ENCODE measurements around the gene TAS1R1.

TAS1R1 gene

DNA sequence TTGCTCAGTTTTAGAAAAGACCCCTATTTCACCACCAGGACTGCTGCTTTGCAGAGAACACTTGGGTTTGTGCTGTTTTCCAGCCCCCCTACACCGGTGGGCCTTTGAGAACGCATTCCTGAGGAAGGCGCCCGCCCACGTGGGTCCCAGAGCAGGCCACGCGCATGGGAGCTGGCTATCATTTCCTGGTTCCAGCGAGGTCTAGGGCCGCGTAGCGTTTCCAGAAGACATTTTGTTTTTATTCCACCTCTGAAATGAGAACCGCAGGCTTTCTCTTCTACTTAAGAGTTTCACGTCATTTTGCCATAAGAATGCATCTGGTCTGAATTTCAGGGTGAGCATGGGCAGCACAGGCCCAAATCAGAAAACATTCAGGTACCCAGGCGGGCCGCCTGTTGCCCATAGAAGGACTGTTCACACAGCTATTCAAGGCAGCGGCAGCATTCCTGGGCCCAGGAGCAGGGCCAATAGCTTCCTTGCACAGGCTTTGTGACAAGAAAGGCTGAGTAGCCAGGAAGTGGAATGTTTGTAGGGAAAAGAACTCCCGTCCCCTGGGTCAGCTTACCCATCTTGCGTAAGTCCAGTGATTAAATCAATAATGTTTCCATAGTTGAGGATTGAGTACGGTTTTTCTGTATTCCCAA is 48.9 kb downstream of the TAS1R1 start:
- no peak for DNase-seq (ENCODE audit: low read depth)

DNA sequence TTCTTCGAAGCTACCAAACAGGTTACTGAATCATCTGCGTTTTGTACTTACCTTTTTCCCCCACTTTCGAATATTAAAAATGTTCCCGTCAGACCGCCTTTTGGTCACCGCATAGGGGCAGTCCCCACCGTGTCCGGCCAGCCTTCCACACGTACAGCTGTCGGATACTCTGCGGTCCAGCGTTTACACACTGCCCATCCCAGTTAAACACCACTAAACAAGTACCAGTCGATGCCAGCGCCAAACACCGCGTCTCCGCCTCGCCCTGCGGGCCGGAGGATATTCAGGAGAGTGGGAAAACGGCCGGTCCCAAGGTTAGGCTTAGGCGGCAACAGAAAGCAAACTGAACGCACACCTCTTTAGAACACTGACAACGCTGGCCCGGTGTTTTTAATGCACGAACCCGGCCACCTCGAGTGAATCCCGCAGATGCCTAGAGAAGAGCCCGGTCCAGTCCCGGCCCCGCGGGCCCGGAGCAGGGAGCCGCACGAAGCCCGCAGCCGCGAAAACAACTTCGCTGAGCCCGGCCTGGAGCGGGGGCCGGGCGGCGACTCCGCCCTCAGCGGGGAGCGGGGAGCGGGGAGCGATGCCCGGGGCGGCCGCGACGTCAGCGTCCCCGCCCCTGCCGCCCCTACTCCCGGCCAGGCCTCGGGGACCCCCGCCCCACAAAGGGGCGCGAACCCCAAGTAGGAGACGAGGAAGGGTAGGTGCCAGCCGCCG is 57.7 kb downstream of the TAS1R1 start:
- no peak for DNase-seq (ENCODE audit: low read depth)

DNA sequence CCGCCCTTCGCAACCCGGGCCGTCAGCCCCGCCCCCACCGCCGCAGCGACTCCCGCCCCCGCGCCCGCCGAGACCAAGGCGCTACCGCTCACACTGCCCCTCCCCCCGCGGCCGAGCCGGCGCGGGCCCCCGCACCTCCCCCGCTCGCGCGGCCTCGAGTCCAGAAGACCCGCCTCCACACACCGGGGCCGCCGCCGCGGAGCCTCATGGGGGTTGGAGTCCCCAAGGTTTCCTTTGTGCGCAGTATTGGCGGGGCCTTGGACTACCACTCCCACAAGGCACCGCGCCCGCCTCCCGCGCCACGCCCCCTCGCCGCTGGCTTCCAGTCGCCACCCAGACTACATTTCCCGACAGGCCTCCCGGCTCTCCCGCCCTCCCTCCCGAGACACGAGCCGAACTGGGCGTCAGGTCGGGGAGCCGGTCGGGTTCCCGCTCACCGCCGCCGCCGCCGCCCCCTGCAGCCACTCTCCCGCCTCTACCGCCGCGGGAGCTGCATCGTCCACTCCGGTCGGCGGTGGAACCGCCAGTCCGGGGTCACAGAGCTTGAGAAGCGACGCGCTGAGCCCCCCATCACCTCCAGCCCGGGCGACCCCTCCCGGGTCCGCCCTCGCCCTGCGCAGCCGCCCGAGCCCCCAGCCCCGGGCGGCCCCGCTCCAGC is 58.4 kb downstream of the TAS1R1 start, which contains the start of gene PHF13:
Gene PHF13 (plus strand): TSS at position 371 of the 658 bp plus-strand sequence. CDS start 336 bp downstream, outside the sequence.
- peak; percentile 99 for DNase-seq (ENCODE audit: low read depth)

DNA sequence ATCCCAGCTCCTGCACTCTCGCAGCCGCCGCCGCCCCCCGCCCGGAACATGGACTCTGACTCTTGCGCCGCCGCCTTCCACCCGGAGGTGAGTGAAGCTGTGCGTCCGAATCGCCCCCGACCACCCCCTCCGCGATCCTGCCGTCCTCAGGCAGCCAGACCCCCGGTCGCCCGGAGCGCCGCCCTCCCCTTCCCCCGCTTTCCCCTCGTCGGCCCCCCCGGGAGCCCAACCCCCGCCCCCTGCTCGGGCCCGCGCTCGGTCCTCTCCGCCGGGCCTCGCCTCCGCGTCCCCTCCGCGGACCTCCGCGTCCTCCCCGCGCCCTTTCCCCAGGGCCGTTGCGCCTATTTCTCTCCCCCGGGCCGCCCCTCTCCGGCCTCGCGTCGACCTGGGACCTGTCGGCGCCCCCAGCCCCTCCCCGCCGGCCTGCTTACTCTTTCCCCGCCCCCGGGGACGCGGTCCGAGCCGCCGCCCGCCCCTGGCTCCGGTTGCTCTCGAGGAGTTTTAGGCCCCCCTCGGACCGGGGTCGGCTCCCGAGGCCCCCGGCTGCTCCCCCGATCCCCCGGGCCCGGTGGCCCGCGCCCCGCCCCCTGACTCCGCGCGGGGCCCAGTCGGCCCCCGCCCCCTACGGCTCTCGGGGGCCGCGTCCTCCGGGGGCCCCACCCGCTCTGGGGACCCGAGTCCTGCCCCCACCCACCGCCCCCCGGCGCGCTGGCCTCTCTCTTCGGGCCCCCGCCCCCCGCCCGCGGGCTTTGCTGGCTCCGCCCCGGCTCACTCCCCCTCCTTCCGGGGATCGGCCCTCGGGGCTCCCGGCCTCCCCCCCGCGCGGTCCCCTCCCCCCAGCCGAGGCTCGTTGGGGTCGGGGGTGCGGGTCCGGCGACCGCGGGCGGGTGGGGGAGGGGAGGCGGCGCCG is 59.2 kb downstream of the TAS1R1 start:
- peak; percentile 41 for DNase-seq (ENCODE audit: low read depth)

DNA sequence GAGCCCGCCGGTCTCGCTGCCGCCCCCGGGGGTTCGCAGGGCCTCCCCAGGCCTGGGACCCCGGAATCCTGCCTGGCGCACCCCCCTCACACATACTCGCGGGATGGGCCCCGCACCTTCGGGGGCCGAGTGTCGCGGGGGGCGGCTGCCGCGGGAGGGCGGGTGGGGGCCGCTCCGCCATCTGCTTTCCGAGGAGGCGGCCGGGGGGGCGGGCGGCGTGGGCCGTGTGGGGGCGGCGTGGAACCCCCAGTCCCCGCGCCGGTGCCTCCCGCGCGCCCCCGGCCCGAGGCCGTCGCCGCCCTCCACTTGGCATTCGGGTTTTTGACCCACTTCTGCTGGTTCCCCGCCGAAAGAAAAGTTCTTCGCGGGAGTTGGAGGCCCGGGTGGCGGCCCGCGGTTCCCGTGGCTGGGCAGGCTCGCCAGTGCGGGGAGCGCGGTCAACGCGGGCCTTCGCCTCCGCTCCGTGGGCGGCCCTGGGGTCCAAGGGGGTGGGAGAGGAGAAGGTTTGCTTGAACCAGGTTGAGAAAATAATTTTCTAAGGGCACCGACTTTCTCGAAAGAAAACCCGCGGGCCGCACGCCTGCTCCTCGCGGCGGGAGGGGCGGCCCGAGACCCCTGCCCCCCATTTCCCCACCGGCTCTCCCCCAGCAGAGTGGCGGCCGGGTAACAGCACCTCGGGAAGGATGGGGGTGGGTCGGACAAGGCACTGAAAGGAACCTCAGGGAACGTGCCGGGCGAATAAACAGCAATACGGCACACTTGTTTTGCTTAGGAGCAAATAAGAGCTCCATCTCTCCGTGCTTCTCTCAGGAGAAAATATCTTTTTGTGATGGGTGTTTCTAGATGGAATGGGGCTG is 60.0 kb downstream of the TAS1R1 start:
- no peak for DNase-seq (ENCODE audit: low read depth)

DNA sequence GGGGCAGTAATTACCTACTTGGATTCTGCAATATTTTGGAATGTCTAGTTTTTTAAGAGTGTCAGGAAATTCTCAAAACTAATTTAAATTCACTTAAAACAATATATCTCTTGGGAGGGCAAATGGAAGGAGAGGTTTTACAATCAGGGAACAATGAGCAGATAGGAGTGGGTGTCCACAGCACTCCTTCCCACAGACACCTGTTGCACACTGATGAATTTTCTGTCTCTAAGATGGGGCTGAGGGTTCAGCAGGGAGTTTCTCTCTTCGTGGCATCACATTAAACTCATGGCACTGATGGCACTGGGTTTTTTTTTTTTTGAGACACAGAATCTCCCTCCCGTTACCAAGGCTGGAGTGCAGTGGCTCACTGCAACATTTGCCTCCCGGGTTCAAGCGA is 63.9 kb downstream of the TAS1R1 start:
- DNase-seq (ENCODE audit: low read depth): no peak

DNA sequence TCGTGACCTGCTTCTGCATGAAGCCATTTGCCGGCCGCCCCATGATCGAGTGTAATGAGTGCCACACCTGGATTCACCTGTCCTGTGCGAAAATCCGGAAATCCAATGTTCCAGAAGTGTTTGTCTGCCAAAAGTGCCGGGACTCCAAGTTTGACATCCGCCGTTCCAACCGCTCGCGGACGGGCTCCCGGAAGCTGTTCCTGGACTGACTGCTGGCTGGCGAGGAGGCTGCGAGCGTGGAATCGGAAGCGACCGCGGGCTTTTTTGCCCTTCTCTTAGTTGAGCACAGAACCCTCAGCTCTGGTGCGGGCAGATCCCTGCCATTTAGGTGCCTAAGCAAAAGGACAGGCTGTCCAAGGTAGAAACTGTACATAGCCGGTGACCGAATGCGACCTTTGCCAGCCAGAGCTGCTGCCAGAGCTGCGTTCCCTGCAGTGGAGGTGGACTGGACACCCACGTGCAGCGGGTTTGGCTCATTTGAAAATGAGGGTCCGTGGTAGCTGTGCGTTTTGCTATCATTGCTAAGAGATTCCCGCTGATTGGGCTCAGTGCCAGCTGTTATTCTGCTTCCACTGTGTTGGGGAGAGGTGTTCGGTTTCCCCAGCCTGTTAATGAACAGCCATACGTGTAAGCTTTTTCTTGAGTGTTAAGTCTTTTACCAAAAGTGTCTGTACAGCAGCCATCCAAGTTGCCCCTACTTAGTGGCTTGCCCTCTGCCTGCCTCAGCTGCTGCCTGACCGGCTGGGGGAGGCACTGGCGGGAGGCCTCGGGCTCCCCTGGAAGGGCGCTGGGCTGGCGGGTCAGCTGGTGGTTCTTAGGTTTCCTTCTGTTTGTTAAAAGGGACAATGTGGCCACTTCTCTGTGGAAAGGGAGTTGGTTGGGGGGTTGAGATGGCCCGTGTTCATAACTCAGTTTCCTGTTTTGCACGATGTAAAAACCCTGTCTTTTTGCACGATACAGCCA is 66.6 kb downstream of the TAS1R1 start:
- no peak for DNase-seq (ENCODE audit: low read depth)

DNA sequence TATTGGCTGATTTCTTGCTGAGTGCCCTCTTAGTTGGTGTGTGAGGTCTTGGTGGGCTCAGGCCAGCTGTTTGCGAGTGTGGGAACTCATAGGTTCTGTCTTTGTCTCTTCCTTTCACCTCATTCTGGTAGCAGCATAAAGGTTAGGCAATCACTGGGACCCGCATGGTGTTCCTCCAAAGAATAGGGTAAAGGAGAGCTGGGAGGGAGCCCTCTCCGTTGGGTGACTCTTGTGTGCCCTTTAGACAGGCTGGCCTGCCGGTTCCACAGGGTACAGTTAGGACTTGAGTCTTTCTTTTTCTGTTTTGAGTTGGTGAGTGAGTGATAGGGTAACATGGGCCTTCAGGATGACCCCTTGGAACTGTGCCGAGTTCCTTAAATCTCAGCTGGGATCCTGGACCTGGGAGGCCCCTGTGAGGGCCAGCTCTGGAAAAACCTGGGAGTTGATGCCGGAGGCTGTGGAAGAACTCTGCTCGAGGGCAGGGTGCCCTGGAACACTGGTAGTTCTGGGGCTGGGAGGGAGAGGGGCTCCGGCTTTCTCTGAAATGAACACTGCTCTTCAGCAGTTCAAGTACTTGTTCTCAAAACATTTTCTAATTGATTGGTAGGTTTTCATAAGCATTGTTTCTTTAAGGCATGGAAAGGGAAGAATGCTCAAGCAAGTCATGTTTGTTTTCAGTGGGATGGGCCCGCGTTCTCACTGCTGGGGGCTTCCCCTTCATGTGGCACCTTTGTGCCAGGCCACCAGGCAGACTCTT is 67.5 kb downstream of the TAS1R1 start:
- no peak for DNase-seq (ENCODE audit: low read depth)

DNA sequence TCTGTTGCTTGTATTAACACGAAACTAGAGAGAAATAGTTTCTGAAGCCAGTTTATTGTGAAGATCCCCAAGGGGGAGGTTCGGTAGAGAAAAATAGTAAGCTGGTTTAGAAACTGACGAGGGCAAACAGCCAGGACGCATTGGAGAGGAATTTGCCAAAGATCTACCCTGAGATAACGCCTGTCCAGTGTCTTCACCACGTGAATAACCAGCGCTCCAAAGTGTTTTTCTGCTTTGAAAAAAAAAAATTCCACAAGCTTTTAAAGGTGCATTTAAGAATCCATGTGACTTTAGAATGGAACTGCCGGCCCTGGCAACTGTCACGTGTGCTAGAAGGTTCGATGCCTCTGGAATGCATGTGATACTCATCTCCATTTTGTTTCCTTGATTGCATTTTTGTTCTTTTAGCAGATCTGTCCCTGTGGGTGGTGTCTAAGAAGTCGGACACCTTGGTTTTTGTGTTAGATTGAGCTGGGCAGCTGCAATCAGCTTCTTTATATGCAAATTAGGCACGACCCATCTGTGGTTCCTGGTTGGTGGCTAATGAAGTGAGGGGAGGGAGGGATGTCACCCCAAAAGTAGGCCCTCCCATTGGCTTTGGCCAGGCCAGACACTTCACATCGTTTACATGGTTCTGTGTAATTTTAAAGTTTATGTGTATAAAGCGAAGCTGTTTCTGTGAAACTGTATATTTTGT is 68.3 kb downstream of the TAS1R1 start:
- no peak for DNase-seq (ENCODE audit: low read depth)

DNA sequence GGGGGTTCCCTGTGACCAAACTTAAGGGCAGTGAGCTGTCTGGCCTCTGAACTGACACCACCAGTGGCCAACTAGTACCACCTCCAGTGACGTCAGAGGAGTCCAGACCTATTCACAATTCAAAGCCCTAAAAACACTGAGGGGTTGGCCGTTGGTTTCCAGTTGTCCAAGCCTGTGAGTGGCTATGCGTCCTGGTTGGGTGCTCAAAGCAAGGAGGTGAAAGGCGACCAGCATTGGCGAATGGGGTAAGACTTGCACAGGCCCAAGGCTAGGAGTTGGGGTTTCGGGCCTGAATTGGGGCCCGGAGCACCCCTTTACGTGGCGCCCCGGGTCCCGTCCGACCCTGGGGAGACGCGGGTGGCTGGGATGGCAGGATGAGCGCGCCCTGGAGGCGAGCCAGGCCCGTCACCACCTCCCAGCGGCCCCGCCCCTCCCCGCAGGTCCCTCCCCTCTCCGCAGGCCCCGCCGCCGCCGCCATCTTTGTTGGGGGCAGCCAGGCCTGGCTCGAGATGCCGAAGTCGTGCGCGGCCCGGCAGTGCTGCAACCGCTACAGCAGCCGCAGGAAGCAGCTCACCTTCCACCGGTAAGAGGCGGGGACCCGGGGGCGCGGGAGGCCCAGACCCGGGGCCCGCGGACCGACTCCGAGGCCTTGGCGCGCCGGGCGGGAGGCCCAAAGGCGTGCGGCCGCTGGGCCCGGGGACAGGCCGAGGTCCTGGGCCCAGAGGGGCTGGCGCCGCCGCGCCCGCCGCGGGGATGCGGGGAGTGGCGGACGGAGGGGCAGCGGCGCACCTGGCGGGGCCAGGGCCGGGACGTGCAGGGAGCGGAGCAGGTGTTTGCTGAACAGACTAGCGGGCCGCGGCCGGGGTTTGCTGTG is 69.8 kb downstream of the TAS1R1 start, which contains the start of gene THAP3:
Gene THAP3 (plus strand): TSS at position 159 of the 874 bp plus-strand sequence. CDS start 351 bp downstream, at position 510.
- peak; percentile 88 for DNase-seq (ENCODE audit: low read depth)

DNA sequence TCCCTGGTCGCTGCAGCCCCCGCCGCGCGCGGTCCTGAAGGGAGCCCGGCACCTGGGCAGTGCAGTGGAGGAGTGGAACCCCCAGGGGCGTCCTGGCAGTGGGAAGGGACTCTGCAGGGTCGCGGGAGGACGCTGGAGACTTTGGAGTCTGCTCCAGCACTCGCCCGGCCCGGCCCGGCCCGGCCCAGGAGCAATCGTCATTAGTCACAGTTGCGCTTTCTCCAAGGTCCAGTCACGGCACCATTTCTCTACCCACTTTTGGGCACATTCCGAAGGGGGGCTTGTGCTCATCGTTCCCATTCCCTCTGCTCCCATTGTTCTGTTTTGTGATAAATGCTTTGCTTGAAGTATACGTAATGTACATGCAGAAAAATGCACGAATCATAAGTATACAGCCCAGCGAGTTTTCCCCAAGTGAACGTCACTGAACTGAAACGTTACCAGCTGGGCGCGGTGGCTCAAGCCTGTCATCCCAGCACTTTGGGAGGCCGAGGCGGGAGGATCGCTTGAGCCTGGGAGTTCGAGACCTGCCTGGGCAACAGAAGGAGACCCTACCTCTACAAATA is 70.6 kb downstream of the TAS1R1 start:
- no peak for DNase-seq (ENCODE audit: low read depth)

DNA sequence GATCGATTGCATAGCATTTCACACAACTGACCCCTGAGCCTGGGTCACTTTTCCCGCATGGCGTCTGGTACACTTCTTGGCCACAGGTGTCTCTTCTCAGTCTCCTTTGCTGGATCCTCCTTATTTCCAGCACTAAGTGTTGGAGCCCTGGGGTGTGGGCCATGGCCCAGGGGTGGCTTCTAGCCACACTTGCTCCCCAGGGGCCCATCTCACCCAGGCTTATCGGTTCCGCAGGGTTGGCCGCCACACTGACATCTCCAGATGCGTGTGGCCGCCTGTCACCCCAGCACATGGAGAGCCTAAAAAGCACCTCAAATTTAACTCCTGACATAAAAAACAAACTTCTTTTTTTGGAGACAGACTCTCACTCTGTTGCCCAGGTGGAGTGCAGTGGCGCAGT is 71.9 kb downstream of the TAS1R1 start:
- no peak for DNase-seq (ENCODE audit: low read depth)

DNA sequence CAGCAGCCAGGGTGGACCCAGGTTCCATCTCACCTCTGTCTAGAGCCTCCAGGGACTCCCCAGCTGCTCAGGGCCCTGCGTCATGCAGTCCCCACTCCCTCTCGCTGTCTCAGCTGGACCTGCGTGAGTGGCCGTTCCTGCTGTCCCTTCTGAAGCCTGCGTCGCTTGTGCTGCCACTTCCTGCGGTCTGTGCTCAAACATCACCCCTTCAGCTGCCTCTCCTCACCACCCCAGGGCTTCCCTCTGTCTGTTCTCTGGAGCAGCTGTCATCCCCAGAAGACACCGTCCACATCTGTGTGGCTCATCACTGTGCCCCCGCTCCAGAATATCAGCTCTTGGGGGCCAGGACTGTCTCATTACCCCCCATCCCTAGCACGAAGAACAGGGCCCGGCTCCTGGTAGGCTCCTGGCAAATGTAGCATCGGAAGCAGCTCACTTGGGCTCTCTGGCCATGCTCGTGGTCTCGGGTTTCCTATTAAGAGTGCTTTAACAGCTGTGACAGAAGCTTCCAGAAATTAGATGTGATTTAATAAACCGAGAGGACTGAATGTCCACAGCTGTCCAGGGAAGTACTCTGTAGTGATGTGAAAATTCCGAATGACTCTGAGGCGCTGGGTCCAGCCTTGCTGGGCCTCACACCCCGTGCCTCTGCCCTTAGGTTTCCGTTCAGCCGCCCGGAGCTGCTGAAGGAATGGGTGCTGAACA is 72.9 kb downstream of the TAS1R1 start:
- no peak for DNase-seq (ENCODE audit: low read depth)

DNA sequence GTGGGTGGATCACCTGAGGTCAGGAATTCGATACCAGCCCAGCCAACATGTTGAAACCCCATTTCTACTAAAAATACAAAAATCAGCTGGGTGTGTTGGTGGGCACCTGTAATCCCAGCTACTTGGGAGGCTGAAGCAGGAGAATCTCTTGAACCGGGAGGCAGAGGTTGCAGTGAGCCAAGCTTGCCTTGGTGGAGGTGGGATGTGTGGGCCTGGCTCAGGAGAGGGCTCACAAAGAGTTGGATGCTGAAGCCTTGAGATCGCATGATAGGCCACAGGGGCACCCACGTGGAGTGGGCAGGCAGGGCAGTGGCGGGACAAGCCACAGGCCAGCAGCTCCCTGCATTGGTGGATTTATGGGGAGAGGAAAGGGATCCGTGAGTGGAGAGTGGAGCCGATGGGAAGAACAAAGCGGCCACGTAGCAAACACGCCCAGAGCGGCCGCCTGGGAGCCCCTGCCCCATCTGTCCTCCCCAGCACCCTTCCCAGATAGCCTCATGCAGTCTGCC is 73.9 kb downstream of the TAS1R1 start:
- no peak for DNase-seq (ENCODE audit: low read depth)
